Measurements from ENCODE around the gene FIGLA. TPM values are rescaled to one million over a fixed set of nuclear protein-coding genes. Genes with fewer than 3 reads are reported as not detected.

Gene FIGLA
- polyA plus RNA-seq, 1 donor (not counting 4 experiments of a cell fraction or from before 2014, with no cell fraction given) = not detected

DNA sequence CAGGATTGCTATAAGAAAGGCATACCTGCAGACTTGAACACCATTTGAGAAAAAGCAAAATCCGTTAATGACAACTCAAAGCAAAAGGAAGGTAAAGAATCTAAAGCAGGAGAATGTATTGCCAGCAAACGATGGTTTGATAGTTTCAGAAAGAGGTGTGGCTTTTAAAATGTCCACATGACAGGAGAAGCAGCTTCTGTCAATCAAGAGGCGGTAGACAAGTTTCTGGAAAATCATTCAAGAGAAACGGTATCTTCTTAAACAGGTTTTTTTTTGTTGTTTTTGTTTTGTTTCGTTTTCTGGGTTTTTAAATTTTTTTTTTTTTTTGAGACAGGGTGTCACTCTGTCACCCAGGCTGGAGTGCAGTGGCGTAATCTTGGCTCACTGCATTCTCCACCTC lies 16.2 kb upstream of the FIGLA start:
- H3K9ac ChIP-seq (ENCODE audit: control insufficient read depth, extremely low read depth, insufficient read depth, low read length) = no peak overlapping the region
- dilution Hi-C loops (cut with MboI; ENCODE audit: extremely low pct_ligation_motif_present, low sequenced_read_pairs) = no loop called here
- no peak overlapping the region for H3K4me2 ChIP-seq (ENCODE audit: control insufficient read depth, extremely low read depth, insufficient read depth, low read depth, low read length)
- no peak for TF ChIP-seq EZH2 (IDR thresholded peaks at IDR 0.05; ENCODE audit: low read length)
- TF ChIP-seq, protein P1, sequence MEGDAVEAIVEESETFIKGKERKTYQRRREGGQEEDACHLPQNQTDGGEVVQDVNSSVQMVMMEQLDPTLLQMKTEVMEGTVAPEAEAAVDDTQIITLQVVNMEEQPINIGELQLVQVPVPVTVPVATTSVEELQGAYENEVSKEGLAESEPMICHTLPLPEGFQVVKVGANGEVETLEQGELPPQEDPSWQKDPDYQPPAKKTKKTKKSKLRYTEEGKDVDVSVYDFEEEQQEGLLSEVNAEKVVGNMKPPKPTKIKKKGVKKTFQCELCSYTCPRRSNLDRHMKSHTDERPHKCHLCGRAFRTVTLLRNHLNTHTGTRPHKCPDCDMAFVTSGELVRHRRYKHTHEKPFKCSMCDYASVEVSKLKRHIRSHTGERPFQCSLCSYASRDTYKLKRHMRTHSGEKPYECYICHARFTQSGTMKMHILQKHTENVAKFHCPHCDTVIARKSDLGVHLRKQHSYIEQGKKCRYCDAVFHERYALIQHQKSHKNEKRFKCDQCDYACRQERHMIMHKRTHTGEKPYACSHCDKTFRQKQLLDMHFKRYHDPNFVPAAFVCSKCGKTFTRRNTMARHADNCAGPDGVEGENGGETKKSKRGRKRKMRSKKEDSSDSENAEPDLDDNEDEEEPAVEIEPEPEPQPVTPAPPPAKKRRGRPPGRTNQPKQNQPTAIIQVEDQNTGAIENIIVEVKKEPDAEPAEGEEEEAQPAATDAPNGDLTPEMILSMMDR (optimal IDR thresholded peaks at IDR 0.05 in 1 of 3, IDR thresholded peaks at IDR 0.05 in 1 of 3, conservative IDR thresholded peaks at IDR 0.05 in 1 of 3; ENCODE audit: extremely low read depth in 1 of 3, insufficient read depth in 2 of 3, low read length in 3 of 3) = no peak
- no peak for DNase-seq (ENCODE audit: low read depth, low spot score)
- H3K79me2 ChIP-seq (ENCODE audit: control insufficient read depth, insufficient read depth, low read length) = no peaks in the 10 kb centered on the region
- H3K4me3 ChIP-seq (ENCODE audit: control insufficient read depth in 2 of 3, extremely low read depth in 1 of 3, insufficient read depth in 2 of 3, low read depth in 1 of 3, low read length in 3 of 3) = no peak overlapping the region
- no peaks in the 10 kb centered on the region for H3K36me3 ChIP-seq (ENCODE audit: control insufficient read depth in 2 of 2, extremely low read depth in 1 of 2, insufficient read depth in 2 of 2, low read length in 2 of 2)
- H3K4me1 ChIP-seq (ENCODE audit: control insufficient read depth, extremely low read depth, insufficient read depth, low read length) = no peaks in the 10 kb centered on the region
- peaks cover 13% of the 10 kb centered on the region for H3K27me3 ChIP-seq (ENCODE audit: control insufficient read depth, extremely low read depth, insufficient read depth, low read length)
- no peak overlapping the region for H2AFZ ChIP-seq (ENCODE audit: control insufficient read depth, low read length)
- no peak overlapping the region for H3K27ac ChIP-seq (ENCODE audit: control insufficient read depth, insufficient read depth, low read length)
- H3K9me3 ChIP-seq (ENCODE audit: control insufficient read depth, low read depth, low read length) = no peaks in the 10 kb centered on the region
- no peaks in the 10 kb centered on the region for H3K9me1 ChIP-seq (ENCODE audit: control insufficient read depth, extremely low read depth, insufficient read depth, low read length)
- H4K20me1 ChIP-seq (ENCODE audit: control insufficient read depth, extremely low read depth, insufficient read depth, low read length) = no peaks in the 10 kb centered on the region
- FAIRE-seq = no peak

DNA sequence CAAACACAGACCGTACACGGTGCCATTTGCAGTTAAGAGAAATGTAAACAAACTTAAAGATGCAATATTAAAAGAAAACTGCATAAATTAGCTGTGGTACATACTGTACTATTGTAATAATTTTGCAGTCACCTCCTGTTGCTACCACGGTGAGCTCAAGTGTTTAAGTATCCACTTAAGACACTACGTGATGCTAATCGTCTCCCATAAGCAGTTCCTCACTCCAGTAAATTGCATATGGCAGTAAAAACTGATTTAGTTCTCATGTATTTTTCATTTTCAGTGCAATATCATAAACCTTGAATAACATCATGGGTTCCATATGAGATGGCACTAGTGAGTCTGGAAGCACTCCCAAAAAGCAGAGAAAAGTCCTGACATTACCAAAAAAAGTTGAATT lies 15.6 kb upstream of the FIGLA start:
- dilution Hi-C loops (cut with MboI; ENCODE audit: extremely low pct_ligation_motif_present, low sequenced_read_pairs) = no loop called here
- Histone ChIP-seq H3K27me3 (ENCODE audit: control insufficient read depth, extremely low read depth, insufficient read depth, low read length) (peaks cover 16% of the 10 kb centered on the region), H4K20me1 (ENCODE audit: control insufficient read depth, extremely low read depth, insufficient read depth, low read length) (no peaks in the 10 kb centered on the region)

More for the DNA sequence above, 15.6 kb upstream of the FIGLA start:
- FAIRE-seq (no peak), DNase-seq (ENCODE audit: low read depth, low spot score) (no peak)
- no peaks in the 10 kb centered on the region for H3K4me1 ChIP-seq (ENCODE audit: control insufficient read depth, extremely low read depth, insufficient read depth, low read length)
- H3K9me3 ChIP-seq (ENCODE audit: control insufficient read depth, low read depth, low read length) = no peaks in the 10 kb centered on the region
- no peak overlapping the region for H3K4me2 ChIP-seq (ENCODE audit: control insufficient read depth, extremely low read depth, insufficient read depth, low read depth, low read length)
- no peak for TF ChIP-seq EZH2 (IDR thresholded peaks at IDR 0.05; ENCODE audit: low read length)
- TF ChIP-seq, protein P1 (optimal IDR thresholded peaks at IDR 0.05 in 1 of 3, IDR thresholded peaks at IDR 0.05 in 1 of 3, conservative IDR thresholded peaks at IDR 0.05 in 1 of 3; ENCODE audit: extremely low read depth in 1 of 3, insufficient read depth in 2 of 3, low read length in 3 of 3) = no peak
- H3K27ac ChIP-seq (ENCODE audit: control insufficient read depth, insufficient read depth, low read length) = no peak overlapping the region
- H3K79me2 ChIP-seq (ENCODE audit: control insufficient read depth, insufficient read depth, low read length) = no peaks in the 10 kb centered on the region
- H3K36me3 ChIP-seq (ENCODE audit: control insufficient read depth in 2 of 2, extremely low read depth in 1 of 2, insufficient read depth in 2 of 2, low read length in 2 of 2) = no peaks in the 10 kb centered on the region
- no peak overlapping the region for H3K9ac ChIP-seq (ENCODE audit: control insufficient read depth, extremely low read depth, insufficient read depth, low read length)
- no peak overlapping the region for H3K4me3 ChIP-seq (ENCODE audit: control insufficient read depth in 2 of 3, extremely low read depth in 1 of 3, insufficient read depth in 2 of 3, low read depth in 1 of 3, low read length in 3 of 3)
- H3K9me1 ChIP-seq (ENCODE audit: control insufficient read depth, extremely low read depth, insufficient read depth, low read length) = no peaks in the 10 kb centered on the region
- no peak overlapping the region for H2AFZ ChIP-seq (ENCODE audit: control insufficient read depth, low read length)
